Gastroesophageal sphincter (tissue), 4 donors: Measurements from ENCODE around the gene RANBP17. TPM values are rescaled to one million over a fixed set of nuclear protein-coding genes. Genes with fewer than 3 reads are reported as not detected.

Experiments
- ATAC-seq: fragments of 150-250 bp; one replicate; pipeline ENCODE4 v1.9.1; 2016; ENCODE audit warnings: mild to moderate bottlenecking, moderate library complexity
- H3K27ac ChIP-seq, 4 donors: fragments of 200-600 bp; sonication (generic) in 3 of 4; 1 replicate in 3 of 4; 2 replicates in 1 of 4; pipeline ENCODE4 v1.5.1; 2016 to 2019
- H3K27me3 ChIP-seq: fragments of 200-600 bp; sonication (generic); one replicate; pipeline ENCODE4 v1.5.1; 2019
- H3K36me3 ChIP-seq, 2 donors: fragments of 200-600 bp; sonication (generic); one replicate each; pipeline ENCODE4 v1.5.1; 2019; ENCODE audit warnings: control low read depth in 1 of 2
- H3K4me1 ChIP-seq, 3 donors: fragments of 200-600 bp; sonication (generic); 1 replicate in 2 of 3; 2 replicates in 1 of 3; pipeline ENCODE4 v1.5.1; 2016 to 2019; ENCODE audit warnings: control low read depth in 2 of 3
- H3K4me3 ChIP-seq, 2 donors: fragments of 200-600 bp; sonication (generic); one replicate each; pipeline ENCODE4 v1.5.1; 2019; ENCODE audit warnings: mild to moderate bottlenecking in 1 of 2, moderate library complexity in 1 of 2
- H3K9me3 ChIP-seq, 3 donors: fragments of 200-600 bp; sonication (generic); one replicate each; pipeline ENCODE4 v1.5.1; 2017 to 2019; ENCODE audit warnings: control low read depth in 2 of 3
- CTCF ChIP-seq, 4 experiments: fragments of 200-600 bp in 2 of 4; fragments of 450-650 bp in 2 of 4; sonication (generic) in 1 of 4; IDR thresholded peaks; one replicate each; pipeline ENCODE4 v1.5.1; 2017 to 2019; ENCODE audit warnings: antibody characterized with exemption in 4 of 4, mild to moderate bottlenecking in 2 of 4, moderate library complexity in 2 of 4
- EP300 ChIP-seq: sonication (generic); formaldehyde crosslinking; IDR thresholded peaks from one replicate; pipeline ENCODE4 v1.6.1; 2017; ENCODE audit warnings: antibody characterized with exemption, mild to moderate bottlenecking
- POLR2A ChIP-seq, 2 donors: fragments of 450-650 bp; IDR thresholded peaks; one replicate each; pipeline ENCODE4 v1.6.1; 2017; ENCODE audit warnings: antibody characterized with exemption in 2 of 2, mild to moderate bottlenecking in 2 of 2, moderate library complexity in 1 of 2
- POLR2AphosphoS5 ChIP-seq: sonication (generic); formaldehyde crosslinking; IDR thresholded peaks from one replicate; pipeline ENCODE4 v1.6.1; 2017; ENCODE audit warnings: antibody characterized with exemption
- WGBS, 2 donors: methylation state at CpG; one replicate each; pipeline ENCODE4 v1.1.5; 2018; ENCODE audit warnings: low coverage in 1 of 2; 5-methylcytosine and 5-hydroxymethylcytosine counted together
- total RNA-seq, 4 donors: library from RNA; depleted of rRNA; stranded (reverse); fragments of >200 nt; gene quantifications; one replicate each; pipeline ENCODE4 v1.1.0, GENCODE V29; 2016

The RANBP17 gene
- total RNA-seq, 4 donors from 2014 or later = 7.7 to 21.7 (median 13.8) TPM

DNA sequence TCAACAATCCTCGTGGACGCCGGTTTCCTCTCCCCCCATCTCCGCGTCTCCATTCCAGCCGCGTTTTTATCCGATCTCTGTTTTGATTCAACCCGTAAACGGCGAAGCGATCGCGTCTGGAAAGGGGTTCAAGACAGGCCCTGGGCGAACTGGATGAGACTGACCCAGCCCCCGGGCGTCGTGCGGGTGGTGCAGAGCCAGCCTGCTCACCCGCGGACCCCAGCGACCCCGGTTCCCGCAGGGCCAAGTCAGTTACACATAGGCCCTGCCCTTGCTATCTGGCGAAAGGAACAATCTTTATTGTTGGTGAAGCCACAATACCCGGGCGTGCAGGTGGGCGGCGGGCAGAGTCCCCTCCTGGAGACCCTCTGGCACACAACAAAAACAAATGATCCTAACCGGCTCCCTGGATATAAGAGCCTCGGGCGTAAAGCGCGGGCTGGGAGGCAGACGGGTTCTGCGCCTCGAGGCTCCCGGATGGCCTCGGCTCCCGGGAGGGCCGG, 449.1 kb downstream of the RANBP17 start:
- H3K27me3 ChIP-seq = peaks cover 100% of the 10 kb centered on the region
- no peaks in the 10 kb centered on the region for H3K36me3 ChIP-seq
- H3K4me3 ChIP-seq = peak overlapping the region in 1 of 2 donors; percentile 30
- no peak overlapping the region for H3K27ac ChIP-seq
- 0% methylated on average over 5 of the region's 41 CpGs; no CpG with 5 or more reads in 1 of the 2 donors for WGBS, 2 donors
- H3K9me3 ChIP-seq = no peaks in the 10 kb centered on the region
- ATAC-seq = no peak
- H3K4me1 ChIP-seq = peaks cover 0 to 79% (median 46%) of the 10 kb centered on the region in 3 donors
- TF ChIP-seq POLR2AphosphoS5 (no peak), CTCF (IDR thresholded peaks at IDR 0.05) (no peak)

DNA sequence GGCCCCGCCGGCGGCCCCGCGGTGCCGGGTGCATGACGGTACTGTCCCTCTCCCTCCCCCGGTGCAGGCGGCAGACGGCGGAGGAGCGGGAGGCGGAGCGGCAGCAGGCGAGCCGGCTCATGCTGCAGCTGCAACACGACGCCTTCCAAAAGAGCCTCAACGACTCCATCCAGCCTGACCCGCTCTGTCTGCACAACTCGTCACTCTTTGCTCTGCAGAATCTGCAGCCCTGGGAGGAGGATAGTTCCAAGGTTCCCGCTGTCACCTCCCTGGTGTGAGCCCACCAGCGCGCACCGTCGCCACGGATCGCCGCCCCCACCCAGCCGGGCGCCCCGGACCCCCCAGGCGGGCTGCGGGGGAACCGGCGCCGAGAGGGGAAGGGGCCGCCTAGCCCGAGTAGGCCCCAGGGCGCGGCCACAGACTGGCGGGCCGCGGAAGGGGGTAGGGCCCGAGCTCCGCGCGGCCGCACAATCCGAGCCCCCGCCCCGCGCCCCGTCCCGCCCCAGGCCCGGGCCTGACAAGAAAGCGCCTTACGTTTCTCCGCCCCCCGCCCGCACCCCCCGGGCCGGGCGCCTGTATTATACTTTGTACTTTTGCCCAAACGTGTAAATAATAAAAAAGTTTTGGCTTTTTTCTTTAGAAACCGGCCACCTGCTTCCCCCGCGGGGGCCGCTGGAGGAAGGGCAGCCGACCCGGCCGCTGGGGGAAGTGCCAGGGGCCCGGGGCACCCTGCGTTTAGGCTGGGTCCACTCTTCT, 449.7 kb downstream of the RANBP17 start:
- H3K27me3 ChIP-seq = peaks cover 100% of the 10 kb centered on the region
- no peak for ATAC-seq
- TF ChIP-seq POLR2A (IDR thresholded peaks at IDR 0.05) (no peak), CTCF (IDR thresholded peaks at IDR 0.05) (no peak), POLR2AphosphoS5 (no peak), EP300 (no peak)
- H3K9me3 ChIP-seq = no peaks in the 10 kb centered on the region
- 0 to 3% methylated on average over 5 to 10 of the region's 74 CpGs for WGBS, 2 donors
- H3K4me1 ChIP-seq = peaks cover 0 to 86% (median 52%) of the 10 kb centered on the region in 3 donors
- peak overlapping the region in 1 of 2 donors; percentile 30 for H3K4me3 ChIP-seq
- H3K27ac ChIP-seq = no peak overlapping the region
- no peaks in the 10 kb centered on the region for H3K36me3 ChIP-seq

- ATAC-seq = no peak
- no peaks in the 10 kb centered on the region for H3K9me3 ChIP-seq
- no peaks in the 10 kb centered on the region for H3K36me3 ChIP-seq
- H3K27ac ChIP-seq = no peak overlapping the region
- H3K4me1 ChIP-seq = peaks cover 0 to 94% (median 57%) of the 10 kb centered on the region in 3 donors
- H3K4me3 ChIP-seq = peak overlapping the region in 1 of 2 donors; percentile 30
- TF ChIP-seq CTCF (IDR thresholded peaks at IDR 0.05) (no peak), POLR2A (IDR thresholded peaks at IDR 0.05) (no peak), POLR2AphosphoS5 (no peak), EP300 (no peak)
- 5 to 9% methylated on average over 4 to 9 of the region's 74 CpGs for WGBS, 2 donors
- H3K27me3 ChIP-seq = peaks cover 100% of the 10 kb centered on the region
Observed at GRCh38 chr5:171312129-171312974, 450.5 kb downstream of the RANBP17 start.

DNA sequence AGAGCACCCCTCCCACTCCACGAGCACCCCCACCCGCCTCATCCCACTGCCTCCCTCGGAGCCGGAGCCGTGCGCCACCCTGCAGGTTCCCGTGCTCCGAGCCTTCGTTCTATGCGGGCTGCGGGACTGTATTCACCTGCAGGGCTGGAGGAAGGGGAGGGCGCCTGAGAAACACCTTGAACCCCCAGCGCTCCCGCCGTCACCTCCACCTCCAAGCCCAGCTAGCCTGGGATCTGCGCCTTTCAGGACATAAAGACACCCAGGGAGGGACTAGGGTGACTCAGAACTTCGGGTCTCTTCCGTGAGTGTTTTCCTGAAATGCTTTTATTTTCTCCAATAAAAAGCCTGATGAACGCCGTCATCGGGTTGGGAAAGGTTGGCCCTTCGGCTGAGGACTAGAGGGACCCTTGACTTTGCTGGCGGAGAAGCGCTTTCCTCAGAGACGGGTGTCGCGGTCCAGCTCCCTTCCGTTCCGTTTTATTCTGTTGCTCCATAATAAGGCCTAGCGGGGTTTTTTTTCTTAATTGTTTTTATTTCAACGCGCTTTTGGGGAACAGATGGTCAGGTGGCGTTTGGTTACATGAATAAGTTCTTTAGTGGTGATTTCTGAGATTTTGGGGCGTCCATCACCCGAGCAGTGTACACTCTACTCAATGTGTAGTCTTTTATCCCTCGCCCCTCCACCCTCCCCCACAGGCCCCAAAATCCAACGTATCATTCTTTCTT, 451.8 kb downstream of the RANBP17 start:
- no peaks in the 10 kb centered on the region for H3K36me3 ChIP-seq
- TF ChIP-seq CTCF (IDR thresholded peaks at IDR 0.05) = no peak
- TF ChIP-seq POLR2AphosphoS5 = no peak
- no peak for TF ChIP-seq EP300
- no peak for TF ChIP-seq POLR2A (IDR thresholded peaks at IDR 0.05)
- no peak for ATAC-seq
- H3K4me1 ChIP-seq = peaks cover 0 to 88% (median 57%) of the 10 kb centered on the region in 3 donors
- H3K9me3 ChIP-seq = no peaks in the 10 kb centered on the region
- H3K27ac ChIP-seq = no peak overlapping the region
- WGBS, 2 donors = 15 to 23% methylated on average over 16 to 18 of the region's 37 CpGs
- peaks cover 100% of the 10 kb centered on the region for H3K27me3 ChIP-seq
- no peak overlapping the region for H3K4me3 ChIP-seq
